Stimulated activated CD4-positive, alpha-beta T cell treated with anti-CD3 and anti-CD28 coated beads, Interleukin-2, amount 100 ng/mL, for 48 hours (primary cell): ENCODE measurements around the gene WT1.

Source experiments
- DNase-seq, 2 donors: peaks; one replicate each; pipeline ENCODE4 v3.0.0-alpha.2; 2020

Gene WT1

GRCh38 chr11:32420937-32421901 is 14.1 kb downstream of the WT1 start:
- DNase-seq = no peak

GRCh38 chr11:32420139-32420538 is 15.2 kb downstream of the WT1 start:
- DNase-seq = no peak

GRCh38 chr11:32418836-32419235 is 16.5 kb downstream of the WT1 start:
- DNase-seq = no peak

GRCh38 chr11:32417806-32418205 is 17.5 kb downstream of the WT1 start:
- DNase-seq = no peak

- no peak for DNase-seq
These were observed 19.0 kb downstream of the WT1 start for GRCh38 chr11:32416301-32416700.

- no peak for DNase-seq
These were observed 20.4 kb downstream of the WT1 start for GRCh38 chr11:32414925-32415324.

- DNase-seq = no peak
These were observed 23.3 kb downstream of the WT1 start for GRCh38 chr11:32411942-32412615.

- no peak for DNase-seq
These were observed 29.7 kb downstream of the WT1 start for GRCh38 chr11:32405592-32405991.

GRCh38 chr11:32402836-32403235 is 32.5 kb downstream of the WT1 start:
- no peak for DNase-seq

GRCh38 chr11:32400670-32401369 is 34.5 kb downstream of the WT1 start:
- no peak for DNase-seq

GRCh38 chr11:32400196-32400595 is 35.1 kb downstream of the WT1 start:
- DNase-seq = no peak

- DNase-seq = no peak
These were observed 38.3 kb downstream of the WT1 start for GRCh38 chr11:32396991-32397390.

GRCh38 chr11:32396331-32396730 is 39.0 kb downstream of the WT1 start:
- DNase-seq = no peak

GRCh38 chr11:32395127-32395526 is 40.2 kb downstream of the WT1 start:
- no peak for DNase-seq

- DNase-seq = no peak
These were observed 42.5 kb downstream of the WT1 start for GRCh38 chr11:32392840-32393239.

- no peak for DNase-seq
These were observed 43.3 kb downstream of the WT1 start for GRCh38 chr11:32391956-32392553.

GRCh38 chr11:32391479-32391878 is 43.9 kb downstream of the WT1 start:
- DNase-seq = no peak

GRCh38 chr11:32390712-32391111 is 44.6 kb downstream of the WT1 start:
- no peak for DNase-seq

GRCh38 chr11:32388871-32389770 is 46.2 kb downstream of the WT1 start:
- DNase-seq = no peak

- DNase-seq = no peak
These were observed 47.0 kb downstream of the WT1 start for GRCh38 chr11:32388365-32388764.

- DNase-seq = no peak
These were observed 47.9 kb downstream of the WT1 start for GRCh38 chr11:32387411-32387810.

- no peak for DNase-seq
These were observed 48.5 kb downstream of the WT1 start for GRCh38 chr11:32386770-32387377.
